ENCODE results near the gene COMMD4. TPM values are rescaled to one million over a fixed set of nuclear protein-coding genes. Genes with fewer than 3 reads are reported as not detected.
"Not testable (repeated sequence)": the region's sequence is repeated elsewhere in the genome, so short reads cannot be mapped to it uniquely, and the experiment has no call there.

Gene COMMD4
- total RNA-seq, 1 experiment from 2014 or later: 169 TPM

DNA sequence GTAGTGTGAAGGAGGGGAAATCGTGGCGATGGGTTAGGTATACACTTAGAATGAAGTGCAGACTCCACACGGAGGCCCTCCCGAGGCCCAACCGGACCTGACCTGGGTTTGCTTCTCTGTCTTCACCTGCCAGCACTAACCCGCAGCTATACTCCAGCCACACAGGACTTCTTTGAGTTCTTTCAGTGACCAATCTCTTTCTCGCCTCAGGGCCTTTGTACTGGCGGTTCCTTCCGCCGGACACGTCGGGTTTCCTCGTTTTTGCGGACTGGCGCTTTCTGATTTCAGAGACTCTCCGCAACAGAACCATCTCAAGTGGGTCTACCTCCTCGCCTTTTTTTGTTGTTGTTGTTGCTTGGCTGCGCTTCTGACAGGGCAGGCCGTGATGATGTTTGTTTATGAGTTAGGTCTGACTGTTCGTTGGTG is 10.9 kb downstream of the COMMD4 start, which contains the start of gene NEIL1:
NEIL1 (plus strand) TSS at position 244 of the 426 bp plus-strand sequence. CDS start 1,867 bp downstream, outside the sequence.
- Histone ChIP-seq H3K27me3 (ENCODE audit: control insufficient read depth, insufficient read depth, low read length) (peaks cover 24% of the 10 kb centered on the region), H3K36me3 (replicated peaks; ENCODE audit: control insufficient read depth, insufficient read depth, low read length) (no peaks in the 10 kb centered on the region), H3K4me3 (ENCODE audit: insufficient read depth, low read depth, low read length) (peak within 1 kb of the TSS; percentile 79)
- DNase-seq: peak; percentile 72

- peak; percentile 90 for DNase-seq
- H3K27me3 ChIP-seq (ENCODE audit: control insufficient read depth, insufficient read depth, low read length): peaks cover 24% of the 10 kb centered on the region
- H3K4me3 ChIP-seq (ENCODE audit: insufficient read depth, low read depth, low read length): peak overlapping the region; percentile 79
- H3K36me3 ChIP-seq (replicated peaks; ENCODE audit: control insufficient read depth, insufficient read depth, low read length): no peaks in the 10 kb centered on the region
These were observed 11.6 kb downstream of the COMMD4 start for GRCh38 chr15:75347222-75348033.

GRCh38 chr15:75348034-75348561 is 12.2 kb downstream of the COMMD4 start:
- H3K36me3 ChIP-seq (replicated peaks; ENCODE audit: control insufficient read depth, insufficient read depth, low read length): no peaks in the 10 kb centered on the region
- H3K27me3 ChIP-seq (ENCODE audit: control insufficient read depth, insufficient read depth, low read length): peaks cover 24% of the 10 kb centered on the region
- H3K4me3 ChIP-seq (ENCODE audit: insufficient read depth, low read depth, low read length): peak overlapping the region; percentile 79
- peak; percentile 85 for DNase-seq

- H3K4me3 ChIP-seq (ENCODE audit: insufficient read depth, low read depth, low read length): peak overlapping the region; percentile 79
- peaks cover 24% of the 10 kb centered on the region for H3K27me3 ChIP-seq (ENCODE audit: control insufficient read depth, insufficient read depth, low read length)
- H3K36me3 ChIP-seq (replicated peaks; ENCODE audit: control insufficient read depth, insufficient read depth, low read length): no peaks in the 10 kb centered on the region
- peak; percentile 82 for DNase-seq
These were observed 12.9 kb downstream of the COMMD4 start for GRCh38 chr15:75348562-75349350.

- H3K4me3 ChIP-seq (ENCODE audit: insufficient read depth, low read depth, low read length); H3K36me3 ChIP-seq (replicated peaks; ENCODE audit: control insufficient read depth, insufficient read depth, low read length); DNase-seq: not testable (repeated sequence)
- peaks cover 24% of the 10 kb centered on the region for H3K27me3 ChIP-seq (ENCODE audit: control insufficient read depth, insufficient read depth, low read length)
These were observed 13.4 kb downstream of the COMMD4 start for GRCh38 chr15:75349351-75349669.

DNA sequence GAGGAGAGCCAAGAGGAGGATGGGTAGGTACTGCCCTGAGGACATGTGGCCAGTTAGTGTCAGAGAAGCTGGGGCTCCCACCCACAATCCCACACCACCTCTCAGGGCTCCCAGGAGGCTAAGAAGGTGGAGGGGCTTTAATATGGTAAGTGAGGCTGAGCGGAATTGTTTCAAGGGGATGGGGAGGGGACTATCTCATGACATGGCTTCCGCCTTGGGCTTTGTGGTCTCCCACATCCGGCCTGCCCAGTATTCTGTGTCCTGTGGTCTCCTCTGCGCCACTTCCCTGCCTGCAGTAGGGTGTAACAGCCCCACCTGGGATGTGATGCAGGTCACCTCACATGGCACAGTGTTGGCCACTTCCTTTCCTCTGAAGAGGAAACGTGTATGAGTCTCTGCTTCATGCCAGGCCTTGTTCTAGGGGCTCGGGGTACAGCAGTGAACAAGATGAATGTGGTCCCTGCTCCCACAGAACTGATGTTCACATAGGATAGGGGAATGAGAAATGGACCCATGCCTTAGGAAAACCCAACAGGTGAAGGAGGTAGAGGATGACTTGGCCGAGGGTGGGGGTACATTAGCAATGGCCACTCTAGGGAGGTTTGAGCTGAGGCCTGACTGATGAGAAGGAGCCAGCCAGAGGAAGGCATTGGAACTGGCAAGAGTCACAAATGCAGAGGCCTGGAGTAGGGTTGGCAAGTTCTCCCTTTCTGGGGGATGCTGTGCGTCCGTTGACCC is 14.2 kb downstream of the COMMD4 start:
- Histone ChIP-seq H3K27me3 (ENCODE audit: control insufficient read depth, insufficient read depth, low read length) (peaks cover 24% of the 10 kb centered on the region), H3K36me3 (replicated peaks; ENCODE audit: control insufficient read depth, insufficient read depth, low read length) (no peaks in the 10 kb centered on the region), H3K4me3 (ENCODE audit: insufficient read depth, low read depth, low read length) (no peak overlapping the region)
- DNase-seq: peak; percentile 33

DNA sequence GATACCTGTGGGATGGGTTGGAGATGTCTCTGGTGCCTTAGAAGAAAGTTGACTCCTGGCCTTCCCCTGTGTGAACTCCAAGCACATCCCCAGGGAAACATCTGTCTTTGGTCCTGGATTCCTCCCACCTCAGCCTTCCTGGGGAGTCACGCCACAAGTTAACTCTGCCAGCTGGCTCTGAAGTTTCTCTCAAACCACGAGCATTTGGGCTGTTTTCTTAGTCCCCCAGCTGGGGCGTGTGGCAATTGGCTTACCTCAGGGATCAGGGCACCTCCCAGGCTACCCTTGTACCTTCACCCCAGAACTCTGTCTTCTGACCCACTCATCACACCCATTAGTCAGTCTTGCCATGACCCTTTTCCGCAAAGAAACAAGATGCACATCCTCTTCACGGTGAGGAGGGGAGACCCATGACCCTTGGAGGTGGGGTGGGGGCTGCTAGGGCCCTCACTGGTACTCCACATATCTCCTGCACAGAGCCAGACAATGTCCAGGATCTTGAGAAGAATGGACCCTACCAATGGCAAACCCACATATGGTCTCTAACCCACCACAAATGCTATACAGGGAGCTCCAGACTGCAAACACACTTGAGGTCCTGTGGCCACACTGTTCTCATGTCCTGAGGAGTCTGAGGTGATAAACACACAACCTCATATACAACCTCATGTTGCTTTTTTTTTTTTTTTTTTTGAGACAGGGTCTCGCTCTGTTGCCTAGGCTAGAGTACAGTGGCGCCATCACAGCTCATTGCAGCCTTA is 14.9 kb downstream of the COMMD4 start:
- no peak for DNase-seq
- peaks cover 24% of the 10 kb centered on the region for H3K27me3 ChIP-seq (ENCODE audit: control insufficient read depth, insufficient read depth, low read length)
- no peaks in the 10 kb centered on the region for H3K36me3 ChIP-seq (replicated peaks; ENCODE audit: control insufficient read depth, insufficient read depth, low read length)

GRCh38 chr15:75352186-75353080 is 16.6 kb downstream of the COMMD4 start:
- peaks cover 2% of the 10 kb centered on the region for H3K36me3 ChIP-seq (replicated peaks; ENCODE audit: control insufficient read depth, insufficient read depth, low read length)

More for the DNA sequence above, 14.9 kb downstream of the COMMD4 start:
- no peak overlapping the region for H3K4me3 ChIP-seq (ENCODE audit: insufficient read depth, low read depth, low read length)

GRCh38 chr15:75353604-75354003 is 17.7 kb downstream of the COMMD4 start:
- DNase-seq: peak; percentile 44
- Histone ChIP-seq H3K4me3 (ENCODE audit: insufficient read depth, low read depth, low read length) (no peak overlapping the region), H3K27me3 (ENCODE audit: control insufficient read depth, insufficient read depth, low read length) (peaks cover 5% of the 10 kb centered on the region), H3K36me3 (replicated peaks; ENCODE audit: control insufficient read depth, insufficient read depth, low read length) (peaks cover 7% of the 10 kb centered on the region)

More at GRCh38 chr15:75352186-75353080, 16.6 kb downstream of the COMMD4 start:
- Histone ChIP-seq H3K4me3 (ENCODE audit: insufficient read depth, low read depth, low read length) (no peak overlapping the region), H3K27me3 (ENCODE audit: control insufficient read depth, insufficient read depth, low read length) (peaks cover 15% of the 10 kb centered on the region)
- no peak for DNase-seq

GRCh38 chr15:75354454-75354853 is 18.6 kb downstream of the COMMD4 start:
- peaks cover 13% of the 10 kb centered on the region for H3K36me3 ChIP-seq (replicated peaks; ENCODE audit: control insufficient read depth, insufficient read depth, low read length)
- peaks cover 2% of the 10 kb centered on the region; the same call in 1 of the 2 replicates for H3K27me3 ChIP-seq (ENCODE audit: control insufficient read depth, insufficient read depth, low read length)
- H3K4me3 ChIP-seq (ENCODE audit: insufficient read depth, low read depth, low read length): no peak overlapping the region
- peak; percentile 41 for DNase-seq

- no peak overlapping the region for H3K4me3 ChIP-seq (ENCODE audit: insufficient read depth, low read depth, low read length)
- DNase-seq: peak; percentile 35
- H3K27me3 ChIP-seq (ENCODE audit: control insufficient read depth, insufficient read depth, low read length): no peaks in the 10 kb centered on the region
- peaks cover 19% of the 10 kb centered on the region for H3K36me3 ChIP-seq (replicated peaks; ENCODE audit: control insufficient read depth, insufficient read depth, low read length)
These were observed 19.5 kb downstream of the COMMD4 start for GRCh38 chr15:75355369-75355768.

DNA sequence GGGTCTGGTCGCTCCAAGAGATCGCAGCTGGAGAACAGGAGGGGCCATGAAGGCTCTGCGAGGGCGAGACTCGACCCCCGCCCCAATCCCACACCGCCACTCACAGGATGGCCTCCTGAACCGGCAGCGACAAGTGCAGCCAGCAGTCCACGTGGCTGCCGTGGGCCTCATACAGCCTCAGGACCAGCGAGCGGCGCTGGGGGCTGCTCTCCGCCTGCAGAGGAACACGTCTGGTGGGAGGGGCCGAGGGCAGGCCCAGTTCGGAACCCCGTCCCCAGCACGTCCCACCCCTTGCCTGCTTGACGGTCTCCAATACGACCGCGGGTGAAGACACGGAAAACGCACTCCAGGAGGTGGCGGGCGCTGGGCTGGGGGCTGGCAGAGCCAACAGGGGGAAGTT is 20.1 kb downstream of the COMMD4 start:
- peaks cover 20% of the 10 kb centered on the region for H3K36me3 ChIP-seq (replicated peaks; ENCODE audit: control insufficient read depth, insufficient read depth, low read length)
- no peak overlapping the region for H3K4me3 ChIP-seq (ENCODE audit: insufficient read depth, low read depth, low read length)
- H3K27me3 ChIP-seq (ENCODE audit: control insufficient read depth, insufficient read depth, low read length): no peaks in the 10 kb centered on the region
- peak; percentile 56 for DNase-seq

DNA sequence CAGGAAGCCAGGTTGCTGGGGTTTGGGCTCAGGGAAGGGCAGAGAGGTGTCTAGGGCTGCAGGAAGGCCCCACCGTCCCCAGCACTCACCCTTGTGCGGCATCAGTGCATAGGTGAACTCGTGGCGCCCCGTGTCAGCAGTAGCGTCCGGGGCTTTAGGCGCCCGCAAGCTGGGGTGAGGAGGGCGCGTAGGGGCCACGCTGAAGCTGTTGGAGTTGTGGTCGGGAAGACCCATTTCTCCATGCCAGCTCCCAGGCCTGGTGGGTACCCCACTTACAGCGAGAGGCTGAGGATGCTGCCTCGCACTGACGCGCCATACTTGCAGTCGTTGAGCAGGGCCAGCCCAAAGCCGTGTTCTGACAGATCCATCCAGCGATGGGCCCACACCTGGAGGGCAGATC is 20.7 kb downstream of the COMMD4 start:
- no peak for DNase-seq
- H3K36me3 ChIP-seq (replicated peaks; ENCODE audit: control insufficient read depth, insufficient read depth, low read length): peaks cover 22% of the 10 kb centered on the region
- no peaks in the 10 kb centered on the region for H3K27me3 ChIP-seq (ENCODE audit: control insufficient read depth, insufficient read depth, low read length)
- H3K4me3 ChIP-seq (ENCODE audit: insufficient read depth, low read depth, low read length): no peak overlapping the region

Data from H7 (cell line).